OCI-M2 (cell line): ENCODE results near the gene ADAM10.
"Not testable (repeated sequence)": the region's sequence is repeated elsewhere in the genome, so short reads cannot be mapped to it uniquely, and the experiment has no call there.

Experiments
- DNase-seq: peaks from one replicate; lab custom pipeline; 2025; ENCODE audit not compliant: unreplicated experiment; lab: John Stamatoyannopoulos, UW

The ADAM10 gene

GRCh38 chr15:58622877-58623276 is 126.6 kb downstream of the ADAM10 start:
- DNase-seq = no peak

GRCh38 chr15:58620268-58620667 is 129.2 kb downstream of the ADAM10 start:
- DNase-seq = not testable (repeated sequence)

DNA sequence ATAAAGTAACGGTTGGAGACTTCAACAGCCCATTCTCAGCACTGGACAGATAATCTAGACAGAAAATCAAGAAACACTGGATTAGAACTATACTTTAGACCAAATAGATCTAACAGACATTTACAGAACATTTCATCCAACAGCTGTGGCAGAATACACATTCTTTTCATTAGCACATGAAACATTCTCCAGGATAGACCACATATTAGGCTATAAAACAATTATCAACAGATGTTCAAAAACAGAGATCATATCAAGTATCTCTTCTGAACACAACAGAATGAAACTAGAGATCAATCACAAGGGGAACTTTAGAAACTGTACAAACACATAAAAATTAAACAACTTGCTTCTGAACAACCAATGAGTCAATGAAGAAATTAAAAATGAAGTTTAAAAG is 133.3 kb downstream of the ADAM10 start:
- no peak for DNase-seq

GRCh38 chr15:58611731-58612676 is 137.5 kb downstream of the ADAM10 start:
- no peak for DNase-seq

GRCh38 chr15:58608711-58609110 is 140.8 kb downstream of the ADAM10 start:
- DNase-seq = no peak

- DNase-seq = no peak
Observed at GRCh38 chr15:58608129-58608590, 141.3 kb downstream of the ADAM10 start.

GRCh38 chr15:58606577-58607080 is 142.9 kb downstream of the ADAM10 start:
- no peak for DNase-seq

- DNase-seq = no peak
Observed at GRCh38 chr15:58605931-58606530, 143.5 kb downstream of the ADAM10 start.

DNA sequence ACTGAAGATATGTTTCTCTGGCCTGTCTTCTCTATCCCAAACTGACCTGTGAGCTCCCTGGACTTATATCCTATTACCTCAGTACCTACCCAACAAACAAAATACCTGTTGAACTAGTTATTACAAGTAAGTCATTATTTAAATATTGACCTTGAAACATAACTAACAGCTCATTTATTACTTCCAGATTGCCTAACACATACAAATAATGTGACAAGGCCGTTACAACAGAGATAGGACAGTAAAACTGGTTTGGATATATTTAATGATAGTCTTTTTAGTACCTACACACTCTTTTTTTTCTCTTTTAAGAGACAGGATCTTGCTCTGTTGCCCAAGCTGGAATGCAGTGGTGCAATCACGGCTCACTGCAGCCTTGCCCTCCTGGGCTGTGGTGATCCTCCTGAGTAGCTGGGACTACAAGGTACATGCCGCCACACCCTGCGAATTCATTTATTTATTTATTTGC is 145.0 kb downstream of the ADAM10 start:
- no peak for DNase-seq

DNA sequence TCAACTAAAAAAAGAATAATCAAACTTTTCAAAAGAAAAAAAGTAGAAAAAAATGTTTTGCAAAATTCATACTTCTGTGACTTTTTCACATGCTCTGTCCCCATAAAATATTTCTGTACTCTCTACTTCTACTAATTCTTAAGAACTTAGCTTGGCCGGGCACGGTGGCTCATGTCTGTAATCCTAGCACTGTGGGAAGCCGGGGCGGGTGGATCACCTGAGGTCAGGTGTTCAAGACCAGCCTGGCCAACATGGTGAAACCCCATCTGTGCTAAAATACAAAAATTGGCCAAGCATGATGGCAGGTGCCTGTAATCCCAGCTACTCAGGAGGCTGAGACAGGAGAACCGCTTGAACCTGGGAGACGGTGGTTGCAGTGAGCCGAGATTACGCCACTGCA is 145.6 kb downstream of the ADAM10 start:
- DNase-seq = not testable (repeated sequence)

- DNase-seq = no peak
Observed at GRCh38 chr15:58602823-58603222, 146.7 kb downstream of the ADAM10 start.

- no peak for DNase-seq
Observed at GRCh38 chr15:58598829-58599210, 150.7 kb downstream of the ADAM10 start.

DNA sequence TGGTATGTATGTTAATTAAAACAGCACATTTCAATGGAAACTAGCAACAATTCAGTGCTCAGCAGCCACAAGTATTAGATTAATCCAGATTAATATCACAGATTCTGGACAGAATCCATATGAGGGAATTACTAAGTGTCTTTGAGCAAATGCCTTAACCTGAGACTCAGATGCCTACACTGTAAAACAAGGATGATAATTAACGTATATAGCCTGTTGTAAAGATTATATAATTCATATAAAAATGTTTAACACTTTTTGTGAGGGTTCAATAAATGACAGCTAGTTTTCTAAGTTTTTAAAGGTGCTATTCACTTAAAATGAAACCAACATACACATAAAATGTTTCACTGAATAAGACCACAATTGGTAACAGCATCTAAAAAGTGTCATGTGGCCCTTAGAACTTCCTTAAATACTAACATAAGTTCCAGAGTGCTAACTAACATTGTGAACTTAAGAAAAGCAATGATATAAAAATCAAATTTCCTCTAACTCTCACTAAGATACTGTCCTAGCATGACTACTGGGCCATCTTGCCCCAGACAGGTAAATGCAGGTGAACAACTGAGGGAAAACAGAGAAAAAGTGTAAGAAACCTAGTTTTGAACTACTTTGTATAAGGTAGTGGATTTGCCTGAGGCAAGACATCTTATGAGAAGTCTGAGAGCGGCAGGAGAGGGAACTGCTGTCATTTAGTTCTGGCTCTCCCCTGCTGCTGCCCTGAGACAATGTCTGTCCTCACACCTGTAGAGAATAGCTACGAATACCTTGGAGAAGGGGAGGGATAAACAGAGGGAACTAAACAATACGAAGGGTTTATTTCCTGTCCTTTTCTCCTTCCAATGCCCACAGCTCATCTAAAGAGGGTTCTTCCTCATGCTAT is 151.3 kb downstream of the ADAM10 start:
- no peak for DNase-seq

DNA sequence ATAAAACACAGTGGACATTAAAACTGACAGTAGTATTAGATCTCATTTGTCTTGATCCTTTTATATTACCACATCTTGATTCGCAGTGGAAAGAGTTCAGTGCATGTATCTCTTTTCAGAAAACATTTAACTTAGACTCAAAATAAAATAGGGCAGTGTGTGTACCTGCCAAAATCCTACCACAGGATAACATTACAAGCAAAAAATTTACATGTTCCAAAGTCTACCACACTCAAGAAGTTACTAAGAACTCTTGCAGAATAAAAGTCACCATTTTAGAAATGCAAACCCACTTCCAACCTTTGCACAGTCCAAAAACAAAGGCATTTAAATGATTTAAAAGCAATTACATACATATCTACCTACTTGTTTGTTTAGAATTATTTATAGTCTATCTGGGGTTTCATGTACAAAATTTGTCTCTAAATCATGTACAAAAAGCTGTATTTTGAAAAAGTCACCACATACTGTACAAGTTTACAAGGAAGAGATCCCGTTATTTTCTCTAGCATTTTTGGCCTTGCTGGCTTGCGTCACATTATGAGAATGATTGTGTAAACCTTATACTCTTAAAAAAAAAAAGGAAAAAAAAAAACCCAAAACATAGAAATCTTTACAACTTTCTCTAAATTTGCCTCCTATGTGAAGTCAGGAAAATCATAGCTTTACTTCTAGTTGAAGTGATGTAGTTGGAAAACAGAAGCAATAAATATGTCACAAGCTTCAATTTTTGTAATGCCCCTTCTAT is 153.8 kb downstream of the ADAM10 start:
- DNase-seq = no peak

GRCh38 chr15:58594898-58595297 is 154.6 kb downstream of the ADAM10 start:
- DNase-seq = no peak

DNA sequence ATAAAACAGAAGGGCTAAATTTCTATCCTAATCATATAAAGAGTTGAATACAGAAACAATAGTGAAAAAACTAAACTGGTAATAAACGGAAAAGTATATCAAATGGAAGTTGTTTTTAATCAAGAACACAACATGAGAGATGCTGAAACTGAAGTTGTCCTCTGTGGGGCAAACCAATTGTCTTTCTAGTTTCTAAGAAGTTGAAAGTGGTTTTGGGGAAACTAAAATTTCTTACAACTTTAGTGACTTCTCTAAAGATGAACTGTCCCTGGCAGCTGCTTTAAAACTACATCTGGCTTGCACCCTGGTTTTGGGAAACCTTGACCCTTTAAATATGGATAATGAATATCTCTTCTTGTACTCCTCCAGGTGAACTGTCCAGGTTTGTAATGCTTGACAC is 155.6 kb downstream of the ADAM10 start:
- no peak for DNase-seq

- no peak for DNase-seq
Observed at GRCh38 chr15:58590926-58591325, 158.6 kb downstream of the ADAM10 start.

DNA sequence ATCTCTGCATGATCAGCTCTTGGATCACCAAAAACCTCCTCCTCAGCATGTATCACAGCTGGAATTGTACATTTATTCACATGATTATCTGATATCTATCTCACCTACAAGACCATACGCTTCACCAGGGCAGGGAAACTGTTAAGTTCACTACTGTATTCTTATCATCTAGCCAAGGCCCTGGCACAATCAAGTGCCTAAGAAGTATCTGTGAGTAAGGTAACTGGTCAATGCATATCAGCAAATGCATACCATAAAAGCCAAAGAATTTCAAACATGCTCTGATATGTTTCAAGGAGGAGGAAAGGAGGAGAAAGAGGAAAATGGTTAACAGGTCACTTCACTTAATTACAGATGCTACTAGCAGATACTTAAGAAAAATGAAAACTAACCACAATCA is 159.3 kb downstream of the ADAM10 start:
- no peak for DNase-seq

DNA sequence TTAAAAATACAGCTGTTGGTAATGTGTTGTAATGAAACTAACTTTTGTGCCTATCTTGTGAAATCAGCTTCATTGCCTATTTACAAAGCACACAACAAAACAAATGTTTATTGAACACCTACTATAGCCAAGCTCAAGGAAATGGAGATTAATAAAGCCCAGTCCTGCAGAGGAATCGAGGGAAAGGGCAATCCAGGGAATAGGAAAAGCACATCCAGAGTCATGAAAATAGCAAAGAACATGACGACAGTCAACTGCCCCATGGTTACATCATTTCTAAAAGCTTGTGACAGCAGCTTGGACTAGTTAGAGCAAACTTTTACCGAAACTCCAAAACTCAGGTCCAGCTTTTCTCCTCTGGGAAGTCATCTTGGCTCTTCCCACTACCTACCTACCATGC is 160.5 kb downstream of the ADAM10 start:
- no peak for DNase-seq

- DNase-seq = no peak
Observed at GRCh38 chr15:58588096-58588495, 161.4 kb downstream of the ADAM10 start.
